ENCODE measurements around the gene G6PC2.
"Not testable (repeated sequence)": the region's sequence is repeated elsewhere in the genome, so short reads cannot be mapped to it uniquely, and the experiment has no call there.

The G6PC2 gene

DNA sequence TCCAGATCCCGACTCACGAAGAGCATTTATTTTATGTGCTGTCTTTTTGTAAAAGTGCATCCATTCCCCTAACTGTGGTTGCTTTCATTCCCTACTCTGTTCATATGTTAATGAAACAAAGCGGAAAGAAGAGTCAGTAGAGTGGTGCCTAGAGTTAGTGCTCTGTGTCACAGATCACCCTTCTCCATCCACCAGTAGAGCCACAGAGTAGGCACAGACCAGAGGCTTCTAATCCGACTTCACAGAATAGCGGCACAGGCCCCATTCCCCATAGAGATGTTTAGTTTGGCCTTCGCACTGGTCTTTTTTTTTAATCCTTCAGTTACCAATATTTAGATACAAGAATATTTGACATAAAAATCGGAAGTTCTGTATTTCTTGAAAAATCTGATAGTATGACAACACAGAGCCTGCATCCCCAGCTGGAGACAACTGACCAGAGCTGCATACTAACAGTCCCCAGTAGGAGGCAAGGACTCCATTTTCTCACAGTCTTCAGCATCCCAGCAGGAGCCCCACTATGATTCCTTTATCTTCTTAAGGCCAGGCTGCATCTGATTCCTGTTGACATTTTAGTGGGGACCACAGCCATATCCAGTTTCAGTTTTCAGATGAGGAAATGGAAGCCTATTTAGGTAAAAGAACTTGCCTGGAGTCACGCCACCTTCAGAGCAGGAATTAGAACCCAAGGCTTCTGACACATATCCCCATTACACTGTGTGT, 7.0 kb downstream of the G6PC2 start:
- DNase-seq = no peak

DNA sequence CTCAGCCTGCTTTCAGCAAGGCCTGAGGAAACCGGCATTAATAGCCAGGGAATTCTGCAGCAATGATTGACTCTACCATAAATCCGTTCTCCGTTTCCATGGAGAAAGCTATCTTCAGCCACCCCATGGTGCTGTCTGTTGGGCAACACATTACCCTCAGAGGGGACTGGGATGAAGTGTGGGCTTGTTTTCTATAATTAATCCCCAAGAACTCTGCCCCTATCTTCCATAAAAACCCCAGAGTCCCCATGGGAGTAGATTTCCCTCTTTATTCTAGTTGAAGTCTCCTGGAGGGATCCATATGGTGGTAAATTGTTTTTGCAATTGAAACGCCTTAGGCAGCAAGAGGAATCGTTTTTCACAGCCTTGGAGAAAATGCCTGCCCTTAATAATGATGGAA, 9.2 kb downstream of the G6PC2 start:
- DNase-seq = no peak

DNA sequence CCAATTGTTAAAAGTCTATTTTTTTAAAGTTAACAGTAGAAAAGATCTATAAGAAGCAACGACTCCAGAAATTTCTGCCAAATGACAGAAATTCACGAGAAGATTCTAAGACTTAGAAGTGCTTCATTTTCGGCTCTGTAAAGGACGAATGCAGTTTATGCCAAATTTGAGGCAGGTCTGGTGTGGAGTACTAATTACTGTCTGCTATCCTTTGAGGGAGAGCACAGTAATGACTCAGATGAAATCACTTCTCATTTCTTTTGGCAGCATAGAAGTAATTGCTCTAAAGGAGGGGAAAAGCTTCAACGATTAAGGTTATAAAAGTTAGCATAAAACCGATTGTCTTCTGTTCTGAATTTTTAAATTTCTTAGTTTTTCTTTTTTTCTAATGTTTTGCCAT, 11.4 kb downstream of the G6PC2 start:
- DNase-seq = no peak

DNA sequence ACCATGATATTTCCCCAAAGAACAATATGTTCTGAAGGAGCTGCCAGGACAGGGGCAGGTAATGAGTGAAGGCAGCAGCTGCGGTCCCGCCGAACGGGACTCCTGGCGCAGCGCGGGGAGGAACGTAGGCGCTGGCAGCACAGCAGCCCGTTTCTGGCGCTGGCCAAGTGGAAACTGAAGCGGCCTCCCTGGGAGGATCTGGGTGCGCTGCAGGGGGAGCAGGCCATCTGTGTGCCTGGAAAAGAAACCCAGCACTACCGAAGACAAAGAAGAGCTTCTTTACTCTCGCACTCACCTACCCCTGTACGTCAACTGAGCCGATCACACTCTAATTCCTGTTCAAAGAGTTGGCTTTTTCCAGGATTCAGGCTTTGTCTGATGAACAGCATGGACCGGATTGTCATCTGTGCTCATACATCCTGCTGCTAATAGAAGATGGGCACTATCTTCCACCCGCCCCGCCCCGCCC, 11.8 kb downstream of the G6PC2 start:
- no peak for DNase-seq

DNA sequence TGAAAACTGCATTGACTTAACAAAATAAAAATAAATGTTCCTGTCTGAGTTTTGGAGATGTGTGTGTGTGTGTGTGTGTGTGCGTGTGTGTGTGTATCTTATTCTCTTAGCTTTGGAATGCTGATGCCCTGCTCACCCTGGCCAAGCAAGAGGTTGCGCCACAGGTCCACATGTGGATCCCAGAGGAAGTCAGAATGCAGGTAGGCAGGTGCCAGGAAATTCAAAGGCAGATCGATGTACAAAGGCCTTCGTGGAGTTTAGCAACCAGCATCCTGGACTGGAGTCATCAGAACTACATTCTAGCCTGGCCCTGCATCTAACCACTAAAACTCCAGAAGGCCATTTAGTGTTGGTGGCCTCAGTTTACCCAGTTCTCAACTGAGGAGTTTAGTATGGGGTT, 12.4 kb downstream of the G6PC2 start:
- DNase-seq = no peak

DNA sequence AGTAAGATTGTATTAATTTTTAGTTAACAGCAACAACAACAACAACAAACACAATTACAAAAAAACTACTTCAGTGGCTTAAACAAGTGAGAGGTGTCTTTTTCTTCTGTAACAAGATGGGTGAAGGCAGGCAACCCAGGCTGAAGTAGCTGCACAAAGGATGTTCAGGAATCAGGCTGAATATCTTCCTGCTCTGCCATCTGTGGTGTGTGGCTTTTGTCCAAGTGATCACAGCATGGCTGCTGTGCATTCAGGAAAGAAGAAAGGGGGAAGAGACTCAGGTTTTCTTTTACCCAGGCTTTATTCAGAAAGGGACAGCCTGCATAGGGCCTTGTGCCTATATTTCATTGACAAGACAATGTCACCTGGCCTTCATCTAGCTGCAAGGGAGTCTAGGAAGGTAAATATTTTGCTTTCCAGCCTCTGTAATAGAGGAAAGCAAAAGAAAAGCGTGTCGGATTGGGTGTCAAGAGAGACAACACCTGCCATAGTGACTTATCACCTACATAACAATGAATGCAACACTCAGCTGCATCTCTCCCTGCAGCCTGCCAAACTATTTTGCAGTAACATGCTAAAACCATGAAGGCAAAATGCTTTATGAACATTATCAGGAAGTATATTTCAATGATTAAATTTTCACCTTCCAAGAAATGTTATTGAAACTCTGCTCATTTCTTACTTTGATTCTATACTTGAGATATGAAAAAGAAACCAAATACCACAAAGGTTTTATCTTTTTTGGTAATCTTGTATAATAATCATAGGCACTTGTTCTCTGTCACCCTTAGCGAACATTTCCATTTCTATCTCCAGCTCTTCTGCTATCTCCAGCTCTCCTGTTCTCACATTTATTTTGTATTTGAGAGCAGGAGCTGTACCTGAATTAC, 14.6 kb downstream of the G6PC2 start:
- DNase-seq = no peak

DNA sequence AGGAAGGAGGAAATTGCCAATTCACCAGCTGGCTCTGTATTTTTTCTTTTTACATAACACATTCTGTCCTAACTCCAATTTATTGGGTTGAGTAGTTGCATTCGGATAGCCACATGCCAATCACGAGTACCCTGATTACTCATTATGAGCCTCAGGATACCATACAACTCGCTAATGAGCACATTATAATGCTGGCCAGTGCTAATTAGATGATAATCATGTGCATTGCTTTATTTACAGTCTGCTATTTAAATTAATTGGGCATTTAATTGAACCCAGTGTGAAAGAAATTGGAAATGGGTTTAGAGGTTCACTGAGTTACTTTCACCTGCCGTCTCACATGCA, 15.2 kb downstream of the G6PC2 start:
- no peak for DNase-seq

DNA sequence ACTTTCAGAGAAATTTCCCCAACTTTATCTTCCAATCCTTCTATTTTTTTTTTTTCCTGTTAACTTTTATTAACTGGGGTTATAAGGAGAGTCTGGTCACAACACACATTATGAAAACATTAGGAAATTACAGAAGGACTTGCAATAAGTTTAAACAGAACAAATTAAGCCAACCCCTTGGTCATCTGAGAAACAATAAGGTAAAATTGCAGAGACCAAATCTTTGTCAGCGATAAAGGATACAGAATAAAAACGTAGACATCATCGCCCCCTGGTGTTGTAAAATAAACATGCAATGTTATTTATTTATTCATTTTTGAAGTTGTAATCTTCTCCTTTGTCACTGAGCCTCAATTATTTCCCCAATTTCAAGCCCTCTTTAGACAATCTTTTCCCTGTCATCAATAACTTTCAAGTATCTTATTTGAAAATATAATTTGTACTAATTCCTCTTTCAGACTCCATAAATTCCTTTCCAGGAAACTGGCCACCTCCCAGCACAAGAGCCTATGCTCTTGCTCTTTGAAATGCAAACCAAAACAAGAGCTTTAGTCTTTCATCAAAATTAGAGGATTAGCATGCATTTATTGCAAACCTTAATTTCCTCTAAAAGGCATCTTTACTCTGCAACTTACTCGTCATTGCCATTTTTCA, 19.5 kb downstream of the G6PC2 start:
- no peak for DNase-seq

DNA sequence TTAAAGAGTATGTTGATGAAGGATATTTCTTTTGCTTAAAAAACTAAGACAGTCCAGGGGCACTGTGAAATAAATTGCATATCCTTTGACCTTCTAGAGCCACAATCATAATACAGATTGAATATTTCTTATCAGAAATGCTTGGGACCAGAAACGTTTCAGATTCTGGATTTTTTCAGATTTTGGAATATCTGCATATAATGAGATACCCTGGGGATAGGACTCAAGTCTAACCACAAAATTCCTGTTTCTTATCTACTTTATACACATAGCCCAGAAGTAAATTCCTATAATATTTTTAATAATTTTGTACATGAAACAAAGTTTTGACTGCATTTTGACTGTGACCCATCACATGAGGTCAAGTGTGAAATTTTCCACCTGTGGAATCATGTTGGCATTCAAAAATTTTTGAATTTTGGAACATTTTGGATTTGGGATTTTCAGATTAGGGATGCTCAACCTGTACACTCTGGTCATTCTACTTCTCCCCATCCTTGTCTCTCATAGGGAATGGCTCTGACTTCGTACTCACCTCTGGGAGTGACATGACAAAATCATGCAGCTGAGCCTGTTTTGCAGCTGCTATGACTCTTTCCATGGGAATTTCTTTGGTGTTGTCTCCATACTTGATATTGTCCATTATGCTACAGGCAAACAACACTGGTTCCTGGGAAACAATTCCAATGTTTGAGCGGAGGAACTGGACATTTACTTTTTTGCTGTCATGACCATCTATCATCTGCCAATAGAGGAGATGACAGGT, 25.7 kb downstream of the G6PC2 start:
- DNase-seq = no peak

DNA sequence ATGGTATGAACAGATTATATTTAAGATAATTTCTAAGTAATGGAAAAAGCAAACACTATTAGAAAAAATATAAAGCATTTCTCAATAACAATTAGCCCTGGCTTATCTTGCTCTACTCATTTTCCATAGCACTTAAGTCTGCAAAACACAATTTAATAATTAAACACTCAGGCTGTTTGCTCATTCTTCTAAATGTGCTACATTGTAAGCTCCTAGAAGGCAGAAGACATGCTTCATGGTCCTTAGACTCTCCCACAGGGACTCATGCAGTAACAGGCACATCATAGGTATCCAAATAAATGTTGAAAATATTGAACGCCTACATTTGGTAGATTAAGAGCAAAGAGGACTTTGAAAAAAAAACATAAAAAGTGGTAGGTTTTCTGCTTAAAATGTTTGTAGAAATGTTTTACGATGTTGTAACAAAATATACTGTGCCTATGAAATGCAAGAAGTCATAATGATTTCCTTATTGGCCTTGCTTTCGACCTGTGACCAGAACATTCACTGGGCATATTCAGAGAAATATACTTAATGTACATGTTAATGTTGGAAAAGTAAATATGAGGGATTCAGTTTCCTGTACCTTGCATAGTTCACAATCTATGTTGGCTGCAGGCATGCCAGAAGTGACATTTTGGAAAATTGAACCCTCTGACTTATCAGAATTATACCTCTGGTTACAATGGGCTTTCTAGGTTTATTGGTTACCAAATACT, 27.2 kb downstream of the G6PC2 start:
- DNase-seq = no peak

DNA sequence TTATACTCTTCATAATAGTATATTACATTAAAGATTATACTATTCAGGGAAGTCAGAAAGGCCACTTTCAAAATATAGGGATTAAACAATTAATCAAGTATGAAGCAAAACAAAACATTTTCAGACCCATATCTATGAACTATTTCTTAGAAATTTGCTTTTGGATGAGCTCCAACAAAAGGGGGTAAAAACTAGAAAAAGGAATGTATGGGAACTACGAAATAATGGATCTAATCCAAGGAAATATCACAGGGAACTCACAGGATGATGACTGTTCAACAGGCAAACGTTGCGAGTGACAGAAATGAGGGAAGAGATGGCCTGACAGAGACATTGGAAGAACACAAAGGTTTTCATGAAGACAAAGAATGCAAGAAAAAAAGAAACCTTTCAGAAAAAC, 27.9 kb downstream of the G6PC2 start:
- DNase-seq = no peak

DNA sequence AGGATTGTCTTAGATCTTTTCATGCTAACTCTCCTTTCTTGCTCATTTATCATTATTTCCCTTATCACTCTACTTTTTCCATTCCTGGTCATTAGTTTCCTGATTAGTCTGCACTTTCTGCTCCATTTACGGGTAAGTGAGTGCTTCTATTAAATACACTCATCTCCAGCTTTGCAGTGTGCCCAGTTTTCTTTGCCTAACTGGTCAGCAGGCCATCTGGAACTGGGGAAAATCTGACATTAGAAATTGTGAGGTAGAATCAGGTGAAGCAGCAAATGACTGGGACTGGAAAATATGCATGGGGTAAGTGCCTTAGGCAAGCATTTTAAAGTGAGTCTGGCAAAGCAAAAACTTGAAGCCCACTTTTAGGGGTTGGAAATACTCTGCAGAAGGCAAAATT, 29.2 kb downstream of the G6PC2 start:
- DNase-seq = no peak

DNA sequence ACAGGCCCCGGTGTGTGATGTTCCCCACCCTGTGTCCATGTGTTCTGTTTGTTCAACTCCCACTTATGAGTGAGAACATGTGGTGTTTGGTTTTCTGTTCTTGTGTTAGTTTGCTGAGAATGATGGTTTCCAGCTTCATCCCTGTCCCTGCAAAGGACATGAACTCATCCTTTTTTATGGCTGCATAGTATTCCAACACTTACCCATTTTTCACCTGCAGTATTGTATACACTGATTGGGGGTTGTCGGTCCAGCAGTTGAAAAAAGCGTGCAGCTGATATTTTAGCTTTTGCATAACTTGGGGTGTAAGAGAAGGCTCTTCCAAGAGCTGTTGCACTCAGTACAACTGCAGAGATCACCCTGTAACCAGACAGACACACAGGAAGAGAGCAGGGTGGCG, 31.1 kb downstream of the G6PC2 start:
- DNase-seq = not testable (repeated sequence)

DNA sequence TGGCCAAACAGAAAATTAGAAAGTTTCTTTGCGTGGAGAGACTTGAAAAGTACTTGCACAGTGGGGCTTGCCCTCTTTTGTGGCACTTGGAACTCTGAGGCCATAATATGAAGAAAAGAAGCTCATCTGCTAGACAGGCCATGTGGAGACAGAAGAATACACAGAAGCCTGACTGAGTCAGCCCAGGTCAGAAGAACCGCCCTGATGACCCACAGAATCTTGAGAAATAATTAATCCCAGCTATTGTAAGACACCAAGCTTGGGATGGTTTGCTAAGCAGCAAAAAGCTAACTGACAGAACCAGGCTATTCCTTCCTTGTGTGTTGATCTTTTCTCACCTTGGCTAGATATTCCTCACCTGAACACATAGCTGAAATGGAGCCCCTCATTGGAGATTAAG, 33.7 kb downstream of the G6PC2 start:
- DNase-seq = no peak

DNA sequence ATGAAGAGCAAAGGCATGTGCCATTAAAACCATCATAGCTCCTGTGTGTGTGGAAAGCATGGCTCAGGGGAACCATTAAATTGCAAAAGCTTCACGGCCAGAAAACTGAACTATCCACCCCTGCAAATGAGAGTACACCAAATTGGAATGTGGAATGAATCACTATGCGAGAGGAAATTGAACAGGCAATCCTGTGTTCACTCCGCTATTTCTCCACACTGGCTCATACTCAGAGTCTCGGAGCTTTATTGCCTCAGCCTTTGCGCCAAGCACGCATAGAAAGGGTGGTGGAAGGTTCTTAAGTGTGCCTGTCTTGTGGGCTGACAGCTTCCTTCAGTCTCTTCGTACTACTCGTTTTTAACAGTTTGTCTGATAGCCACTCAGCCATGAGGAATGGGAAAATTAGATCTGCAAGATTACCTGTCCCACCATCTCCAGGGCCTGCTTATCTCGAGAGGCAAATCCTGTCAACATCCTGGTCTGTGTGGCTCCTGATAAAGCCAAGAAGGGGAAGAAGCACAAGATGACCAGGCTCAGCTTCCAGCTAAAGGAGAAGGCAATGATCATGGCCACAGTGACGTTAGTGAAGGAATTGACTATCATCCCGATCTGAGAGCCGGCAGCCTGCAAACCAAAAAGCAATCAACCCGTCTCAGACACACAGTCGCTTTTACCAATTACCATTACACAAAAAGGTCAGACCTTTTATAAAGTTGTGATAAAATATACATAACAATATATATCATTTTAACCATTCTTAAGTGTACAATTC, 34.9 kb downstream of the G6PC2 start:
- DNase-seq = no peak

DNA sequence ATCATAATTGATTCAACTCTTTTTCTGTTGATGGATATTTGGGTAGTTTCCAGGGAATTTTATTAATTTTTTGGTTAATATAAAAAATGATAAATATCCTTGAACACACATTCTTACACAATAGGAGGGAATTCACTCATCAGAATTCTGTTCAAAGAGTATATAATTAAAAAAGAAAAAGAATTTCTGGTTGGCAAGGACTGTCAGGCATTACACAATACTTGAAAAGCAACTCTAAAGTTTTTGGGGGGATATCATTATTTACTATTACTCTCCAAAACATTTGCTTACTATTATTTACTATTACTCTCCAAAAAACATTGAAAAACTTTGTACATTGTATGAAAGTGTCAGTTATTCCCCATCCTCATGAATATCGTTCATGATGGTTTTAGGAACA, 38.0 kb downstream of the G6PC2 start:
- no peak for DNase-seq

DNA sequence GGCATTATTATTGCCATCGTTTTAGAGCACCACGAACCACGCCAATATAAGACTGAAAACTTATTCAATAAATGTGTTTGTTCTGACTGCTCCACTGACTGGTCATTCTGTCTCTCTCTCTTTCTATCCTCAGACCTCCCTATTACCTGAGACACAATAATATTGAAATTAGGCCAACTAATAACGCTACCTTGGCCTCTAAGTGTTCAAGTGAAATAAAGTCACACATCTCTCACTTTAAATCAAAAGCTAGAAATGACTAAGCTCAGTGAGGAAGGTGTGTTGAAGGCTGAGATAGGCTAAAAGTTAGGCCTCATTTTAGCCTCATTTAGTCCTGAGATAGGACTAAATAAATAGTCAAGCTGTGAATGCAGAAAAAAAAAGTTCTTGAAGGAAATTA, 38.8 kb downstream of the G6PC2 start:
- no peak for DNase-seq

DNA sequence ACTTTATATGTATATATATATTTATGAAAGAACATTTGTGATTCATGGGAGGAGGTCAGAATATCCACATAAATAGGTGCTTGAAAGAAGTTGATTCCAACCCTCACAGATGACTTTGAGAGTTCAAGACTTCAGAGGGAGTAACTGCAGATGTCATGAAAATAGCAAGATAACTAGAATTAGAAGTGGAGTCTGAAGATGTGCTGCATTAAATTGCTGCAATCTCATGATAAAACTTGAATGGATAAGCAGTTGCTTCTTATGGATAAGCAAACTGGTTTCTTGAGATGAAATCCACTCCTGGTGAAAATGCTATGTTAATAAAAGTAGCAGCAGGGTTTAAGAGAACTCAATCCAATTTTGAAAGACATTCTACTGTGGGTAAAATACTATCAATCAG, 40.2 kb downstream of the G6PC2 start:
- no peak for DNase-seq

DNA sequence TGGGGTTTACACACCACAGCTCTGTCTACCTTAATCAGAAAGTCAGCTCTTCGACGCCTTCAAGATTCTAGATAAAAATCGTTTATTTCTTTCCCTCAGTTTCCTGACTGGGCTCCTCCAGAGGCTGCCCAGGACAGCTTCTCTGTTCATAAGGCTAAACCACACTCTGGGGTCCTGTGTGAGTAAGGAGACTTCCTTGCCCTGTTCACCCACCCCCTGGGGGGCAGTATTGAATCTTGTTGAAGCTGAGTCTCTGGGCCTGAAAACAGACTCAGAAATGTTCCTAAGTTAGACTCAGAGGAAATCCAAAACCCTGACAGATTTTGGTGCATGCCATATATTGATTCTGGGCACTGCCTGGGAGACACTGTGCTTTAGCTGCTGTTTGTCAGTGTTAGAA, 43.0 kb downstream of the G6PC2 start:
- DNase-seq = no peak

DNA sequence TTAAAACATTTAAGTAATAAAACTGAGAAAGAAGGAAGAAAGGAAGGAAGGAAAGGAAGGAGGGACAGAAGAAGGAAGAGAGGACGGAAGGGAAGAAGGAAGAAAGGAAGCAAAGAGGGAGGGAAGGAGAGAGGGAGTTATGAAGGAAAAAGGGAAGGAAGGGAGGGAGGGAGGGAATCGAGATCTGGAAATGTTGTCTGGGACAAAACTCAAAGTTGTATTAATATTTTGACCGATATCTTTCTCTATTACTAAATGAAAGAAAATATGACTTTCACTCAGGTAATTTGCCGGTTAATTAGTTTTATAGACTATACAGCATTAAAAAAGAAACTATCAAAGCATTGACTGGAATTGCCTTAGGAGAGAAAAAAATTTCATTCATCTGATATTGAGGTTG, 44.4 kb downstream of the G6PC2 start:
- no peak for DNase-seq

DNA sequence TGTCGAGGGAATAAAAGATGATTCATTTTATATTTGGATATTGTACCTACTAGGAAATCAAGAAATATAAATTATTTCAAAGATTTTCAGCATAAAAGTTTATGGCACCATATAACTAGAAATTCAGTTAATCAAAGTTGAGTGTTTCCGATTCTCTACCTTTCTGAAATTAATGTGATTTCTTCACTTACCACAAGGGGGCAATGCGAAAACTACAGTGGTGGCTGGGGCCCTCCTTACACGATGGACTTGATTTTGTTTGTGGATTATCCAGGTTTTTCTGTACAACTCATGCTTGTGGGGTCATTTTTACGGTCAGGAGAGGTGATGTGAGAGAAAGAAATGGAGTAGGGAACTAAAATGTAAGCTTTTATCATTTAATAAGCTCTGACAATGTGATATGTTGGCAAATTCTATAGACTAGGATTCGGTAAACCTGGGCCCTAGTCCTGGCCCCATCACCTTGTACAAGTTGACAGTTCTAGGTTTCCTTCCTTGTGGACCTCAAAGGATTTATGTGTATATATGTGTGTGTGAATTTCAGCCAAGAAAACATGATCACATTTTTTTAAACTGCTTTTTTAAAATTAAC, 47.6 kb downstream of the G6PC2 start:
- DNase-seq = no peak

Data from activated CD4-positive, CD25-positive, alpha-beta regulatory T cell treated with anti-CD3 and anti-CD28 coated beads, Interleukin-2, amount 50 U/mL, for 72 hours (primary cell).